IMR-90 (cell line): Measurements from ENCODE around the gene SLCO2B1. TPM values are rescaled to one million over a fixed set of nuclear protein-coding genes. Genes with fewer than 3 reads are reported as not detected.

ENCODE experiments used
- ATAC-seq: fragments of 200-7000 bp; cut with Tn5 transposase; 2 replicates; pipeline ENCODE4 v1.9.1; 2020; ENCODE audit warnings: low read depth, mild to moderate bottlenecking, moderate library complexity
- BruUV-seq: library from RNA; stranded (reverse); fragments of 400-500 nt; replicated peaks from 2 replicates; lab custom pipeline; 2021; lab: Mats Ljungman, UMichigan
- CTCF ChIA-PET: fragments of 300-600 bp; formaldehyde crosslinking; extraction: SDS; loops from one replicate; lab custom pipeline; 2021; ENCODE audit warnings: antibody characterized with exemption; lab: Yijun Ruan, JAX
- POLR2A ChIA-PET: fragments of 300-600 bp; sonication (Branson Sonifier 250); formaldehyde crosslinking; loops from one replicate; lab custom pipeline; 2022; ENCODE audit warnings: antibody characterized with exemption; ENCODE audit not compliant: unreplicated experiment; lab: Charles Lee
- DNase-seq: peaks from one replicate; pipeline ENCODE4 v3.0.0; 2013
- H2AFZ ChIP-seq: replicated peaks from 2 replicates; pipeline ENCODE3; 2013; ENCODE audit warnings: low read length, mild to moderate bottlenecking; ENCODE audit not compliant: poor library complexity
- H2AK5ac ChIP-seq: 2 replicates; pipeline ENCODE4 v1.6.1; 2013; ENCODE audit warnings: low read depth, low read length, inconsistent platforms
- H2AK9ac ChIP-seq: replicated peaks from 2 replicates; pipeline ENCODE3; 2013; ENCODE audit warnings: mild to moderate bottlenecking, low read depth, low read length, moderate library complexity; ENCODE audit not compliant: poor library complexity
- H2BK120ac ChIP-seq: 2 replicates; pipeline ENCODE4 v1.6.1; 2013; ENCODE audit warnings: low read depth, low read length, inconsistent platforms
- H2BK15ac ChIP-seq: 3 replicates; pipeline ENCODE4 v1.6.1; 2013; ENCODE audit warnings: low read depth, low read length, inconsistent platforms
- H2BK20ac ChIP-seq: 2 replicates; pipeline ENCODE4 v1.6.1; 2013; ENCODE audit warnings: low read depth, mild to moderate bottlenecking, inconsistent platforms, low read length, moderate library complexity
- H2BK5ac ChIP-seq: 2 replicates; pipeline ENCODE4 v1.6.1; 2013; ENCODE audit warnings: mild to moderate bottlenecking, low read depth, low read length, inconsistent platforms; ENCODE audit not compliant: poor library complexity, severe bottlenecking
- H3K14ac ChIP-seq: replicated peaks from 2 replicates; pipeline ENCODE4 v1.6.1; 2013; ENCODE audit warnings: low read depth, low read length, inconsistent platforms
- H3K18ac ChIP-seq: 2 replicates; pipeline ENCODE4 v1.6.1; 2013; ENCODE audit warnings: low read depth, low read length, control low read depth
- H3K23ac ChIP-seq: 2 replicates; pipeline ENCODE4 v1.6.1; 2013; ENCODE audit warnings: low read depth, low read length, inconsistent platforms
- H3K27ac ChIP-seq: 2 replicates; pipeline ENCODE4 v1.5.1; 2013; ENCODE audit warnings: mild to moderate bottlenecking, control low read depth, low read length; ENCODE audit not compliant: insufficient read depth
- H3K27me3 ChIP-seq: 2 replicates; pipeline ENCODE4 v1.6.1; 2013; ENCODE audit warnings: low read length; ENCODE audit not compliant: control insufficient read depth, insufficient read depth
- H3K36me3 ChIP-seq: 2 replicates; pipeline ENCODE4 v1.6.1; 2013; ENCODE audit warnings: low read length, mixed read lengths; ENCODE audit not compliant: control insufficient read depth, insufficient read depth
- H3K4ac ChIP-seq: 2 replicates; pipeline ENCODE4 v1.6.1; 2013; ENCODE audit warnings: low read depth, low read length, inconsistent platforms
- H3K4me1 ChIP-seq: 2 replicates; pipeline ENCODE4 v1.6.1; 2013; ENCODE audit warnings: low read length, mixed read lengths; ENCODE audit not compliant: control insufficient read depth, insufficient read depth
- H3K4me2 ChIP-seq: 2 replicates; pipeline ENCODE4 v1.6.1; 2013; ENCODE audit warnings: low read depth, mild to moderate bottlenecking, control low read depth, low read length, moderate library complexity
- H3K4me3 ChIP-seq: 2 replicates; pipeline ENCODE4 v1.5.1; 2013; ENCODE audit warnings: low read depth, mild to moderate bottlenecking, control low read depth, low read length, moderate library complexity; ENCODE audit not compliant: insufficient read depth
- H3K56ac ChIP-seq: 2 replicates; pipeline ENCODE4 v1.6.1; 2013; ENCODE audit warnings: low read length, inconsistent platforms; ENCODE audit not compliant: insufficient read depth; ENCODE audit errors: extremely low read depth
- H3K79me1 ChIP-seq, 2 experiments: 2 replicates each; pipeline ENCODE4 v1.6.1; 2013; ENCODE audit warnings: low read length in 2 of 2, inconsistent platforms in 1 of 2, low read depth in 1 of 2
- H3K9ac ChIP-seq: 2 replicates; pipeline ENCODE4 v1.6.1; 2013; ENCODE audit warnings: low read depth, low read length, control low read depth
- H3K9me1 ChIP-seq: 2 replicates; pipeline ENCODE4 v1.6.1; 2013; ENCODE audit warnings: low read length, inconsistent platforms; ENCODE audit not compliant: insufficient read depth
- H3K9me3 ChIP-seq: 2 replicates; pipeline ENCODE4 v1.6.1; 2013; ENCODE audit warnings: low read length; ENCODE audit not compliant: control insufficient read depth, insufficient read depth
- H4K20me1 ChIP-seq: 2 replicates; pipeline ENCODE4 v1.6.1; 2013; ENCODE audit warnings: low read length, inconsistent platforms; ENCODE audit not compliant: insufficient read depth
- H4K5ac ChIP-seq: 2 replicates; pipeline ENCODE4 v1.6.1; 2013; ENCODE audit warnings: mild to moderate bottlenecking, low read depth, low read length, control low read depth
- H4K8ac ChIP-seq, 2 experiments: 2 replicates each; pipeline ENCODE4 v1.6.1; 2013; ENCODE audit warnings: low read depth in 2 of 2, low read length in 2 of 2, control low read depth in 1 of 2, inconsistent platforms in 1 of 2
- H4K91ac ChIP-seq: 2 replicates; pipeline ENCODE4 v1.6.1; 2013; ENCODE audit warnings: low read depth, low read length, inconsistent platforms; ENCODE audit not compliant: insufficient read depth
- MAZ ChIP-seq: IDR thresholded peaks from 2 replicates; pipeline ENCODE4 v1.6.1; 2012; ENCODE audit warnings: low read depth, mild to moderate bottlenecking, low read length, improper control_type of control experiment, moderate library complexity, borderline replicate concordance
- NFE2L2 ChIP-seq: fragments of 150-350 bp; IDR thresholded peaks from 2 replicates; pipeline ENCODE4 v1.6.1; 2016; ENCODE audit warnings: low read depth, mild to moderate bottlenecking, low read length
- POLR2A ChIP-seq: IDR thresholded peaks from 2 replicates; pipeline ENCODE4 v1.6.1; 2012; ENCODE audit warnings: mild to moderate bottlenecking, low read depth, low read length
- WGBS, 2 experiments: methylation state at CpG; one replicate each; pipeline versions ENCODE4 v1.1.5 to v1.1.7; 2013; ENCODE audit warnings: missing lambda C conversion rate in 2 of 2; ENCODE audit not compliant: insufficient read length in 1 of 2; ENCODE audit errors: extremely low coverage in 2 of 2; 5-methylcytosine and 5-hydroxymethylcytosine counted together
- dilution Hi-C: fragments of 300-500 bp; cut with HindIII; formaldehyde crosslinking; loops from one replicate; pipeline ENCODE4 v1.14.3; 2018; ENCODE audit warnings: low sequenced_read_pairs; ENCODE audit not compliant: unreplicated experiment
- in situ Hi-C: fragments of 300-500 bp; cut with MboI; formaldehyde crosslinking; loops from 3 replicates; pipeline ENCODE4 v1.14.3; 2019; ENCODE audit warnings: low sequenced_read_pairs, inconsistent platforms, mixed read lengths
- intact Hi-C: fragments of 100-400 bp; cut with micrococcal nuclease; formaldehyde crosslinking; loops from 2 replicates; pipeline ENCODE4 v1.10.0; 2022
- polyA plus RNA-seq, 3 experiments: library from polyadenylated mRNA; depleted of rRNA; stranded (reverse); fragments of >200 nt; gene quantifications; 2 replicates each; pipeline ENCODE4 v1.2.3, GENCODE V29; 2012; ENCODE audit warnings: low replicate concordance in 1 of 3
- total RNA-seq: library from RNA; depleted of rRNA; stranded (reverse); fragments of >200 nt; gene quantifications from 2 replicates; pipeline ENCODE4 v1.2.3, GENCODE V29; 2012
- TF ChIP-seq, protein P1 (sequence below): fragments of 150-350 bp; IDR thresholded peaks from 2 replicates; pipeline ENCODE4 v1.6.1; 2017; ENCODE audit warnings: mild to moderate bottlenecking, antibody characterized with exemption, low read length, low read depth
- TF ChIP-seq, protein P2 (sequence below): conservative IDR thresholded peaks from 2 replicates; pipeline ENCODE4 v1.5.1; 2012; ENCODE audit warnings: mild to moderate bottlenecking, low read depth, low read length, improper control_type of control experiment

Gene SLCO2B1
- total and polyA plus RNA-seq, 2 of the 4 experiments (the other 2 are of a cell fraction) = not detected

DNA sequence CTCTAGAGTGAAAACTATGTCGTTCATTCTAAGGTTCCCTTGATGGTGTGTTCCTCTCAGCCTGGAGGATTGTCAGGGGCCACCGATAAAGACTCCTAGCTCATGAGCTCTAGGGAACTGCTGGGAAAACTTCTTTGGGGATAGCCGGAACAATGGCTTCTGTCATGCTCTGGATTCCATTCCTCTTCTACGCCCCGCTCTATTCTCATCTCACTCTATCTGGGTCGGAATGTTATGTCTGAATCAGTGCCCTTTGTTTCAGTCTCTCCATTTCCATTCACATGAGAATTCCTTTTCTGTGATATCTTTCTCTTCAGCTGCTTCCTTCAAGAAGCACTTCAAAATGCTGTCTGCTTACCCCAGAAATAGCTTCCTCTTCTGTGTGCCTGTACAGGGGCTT lies 16.9 kb upstream of the SLCO2B1 start:
- 75% methylated on average over 4 of the region's 6 CpGs; no CpG with 5 or more reads in 1 of the 2 experiments for WGBS, 2 experiments

More for the DNA sequence above, 16.9 kb upstream of the SLCO2B1 start:
- no TSS peak for BruUV-seq
- dilution Hi-C loops (no loop called here), intact Hi-C loops (no loop called here), in situ Hi-C loops (no loop called here)
- H4K8ac ChIP-seq = no peak overlapping the region
- no peak for TF ChIP-seq POLR2A
- no peak for TF ChIP-seq MAZ
- TF ChIP-seq NFE2L2 = no peak
- TF ChIP-seq, protein P1, sequence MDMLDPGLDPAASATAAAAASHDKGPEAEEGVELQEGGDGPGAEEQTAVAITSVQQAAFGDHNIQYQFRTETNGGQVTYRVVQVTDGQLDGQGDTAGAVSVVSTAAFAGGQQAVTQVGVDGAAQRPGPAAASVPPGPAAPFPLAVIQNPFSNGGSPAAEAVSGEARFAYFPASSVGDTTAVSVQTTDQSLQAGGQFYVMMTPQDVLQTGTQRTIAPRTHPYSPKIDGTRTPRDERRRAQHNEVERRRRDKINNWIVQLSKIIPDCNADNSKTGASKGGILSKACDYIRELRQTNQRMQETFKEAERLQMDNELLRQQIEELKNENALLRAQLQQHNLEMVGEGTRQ = no peak
- TF ChIP-seq, protein P2, sequence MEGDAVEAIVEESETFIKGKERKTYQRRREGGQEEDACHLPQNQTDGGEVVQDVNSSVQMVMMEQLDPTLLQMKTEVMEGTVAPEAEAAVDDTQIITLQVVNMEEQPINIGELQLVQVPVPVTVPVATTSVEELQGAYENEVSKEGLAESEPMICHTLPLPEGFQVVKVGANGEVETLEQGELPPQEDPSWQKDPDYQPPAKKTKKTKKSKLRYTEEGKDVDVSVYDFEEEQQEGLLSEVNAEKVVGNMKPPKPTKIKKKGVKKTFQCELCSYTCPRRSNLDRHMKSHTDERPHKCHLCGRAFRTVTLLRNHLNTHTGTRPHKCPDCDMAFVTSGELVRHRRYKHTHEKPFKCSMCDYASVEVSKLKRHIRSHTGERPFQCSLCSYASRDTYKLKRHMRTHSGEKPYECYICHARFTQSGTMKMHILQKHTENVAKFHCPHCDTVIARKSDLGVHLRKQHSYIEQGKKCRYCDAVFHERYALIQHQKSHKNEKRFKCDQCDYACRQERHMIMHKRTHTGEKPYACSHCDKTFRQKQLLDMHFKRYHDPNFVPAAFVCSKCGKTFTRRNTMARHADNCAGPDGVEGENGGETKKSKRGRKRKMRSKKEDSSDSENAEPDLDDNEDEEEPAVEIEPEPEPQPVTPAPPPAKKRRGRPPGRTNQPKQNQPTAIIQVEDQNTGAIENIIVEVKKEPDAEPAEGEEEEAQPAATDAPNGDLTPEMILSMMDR = no peak
- peaks cover 48% of the 10 kb centered on the region for H3K27me3 ChIP-seq
- DNase-seq = no peak
- H2BK20ac ChIP-seq = no peak overlapping the region
- no peak for ATAC-seq
- H2BK5ac ChIP-seq = no peak overlapping the region
- H2AK9ac ChIP-seq = no peak overlapping the region
- H2BK120ac ChIP-seq = no peak overlapping the region
- no peak overlapping the region for H3K27ac ChIP-seq
- no peak overlapping the region for H4K5ac ChIP-seq
- no peak overlapping the region for H2AK5ac ChIP-seq
- no peak overlapping the region for H3K4ac ChIP-seq
- H3K18ac ChIP-seq = no peak overlapping the region
- H3K4me3 ChIP-seq = no peak overlapping the region
- H4K91ac ChIP-seq = no peak overlapping the region
- H3K9ac ChIP-seq = no peak overlapping the region
- no peak overlapping the region for H2BK15ac ChIP-seq
- no peak overlapping the region for H3K4me2 ChIP-seq
- H3K56ac ChIP-seq = no peak overlapping the region
- no peaks in the 10 kb centered on the region for H3K79me1 ChIP-seq
- no peak overlapping the region for H3K23ac ChIP-seq
- H4K20me1 ChIP-seq = no peaks in the 10 kb centered on the region
- H2AFZ ChIP-seq = no peak overlapping the region
- H3K4me1 ChIP-seq = no peaks in the 10 kb centered on the region
- POLR2A ChIA-PET = no interaction called here
- H3K9me1 ChIP-seq = no peaks in the 10 kb centered on the region
- H3K36me3 ChIP-seq = no peaks in the 10 kb centered on the region
- no peak overlapping the region for H3K14ac ChIP-seq
- no peaks in the 10 kb centered on the region for H3K9me3 ChIP-seq
- CTCF ChIA-PET = no interaction called here
